Liver (tissue), 3 donors: Measurements from ENCODE around the gene SLIT3.

ENCODE experiments used
- EGR1 ChIP-seq, 2 donors: IDR thresholded peaks; 2 replicates each; pipeline ENCODE4 v1.6.1; 2016 to 2018; ENCODE audit warnings: antibody characterized with exemption in 2 of 2, low read depth in 2 of 2
- FOXA1 ChIP-seq: IDR thresholded peaks from 2 replicates; pipeline ENCODE4 v1.6.1; 2016; ENCODE audit warnings: antibody characterized with exemption
- GABPA ChIP-seq, 2 donors: IDR thresholded peaks in 1 of 2; conservative IDR thresholded peaks in 1 of 2; 2 replicates each; pipeline ENCODE4 v1.6.1; 2016; ENCODE audit warnings: antibody characterized with exemption in 2 of 2, mild to moderate bottlenecking in 1 of 2, moderate library complexity in 1 of 2
- JUND ChIP-seq, 2 donors: IDR thresholded peaks; 2 replicates each; pipeline ENCODE4 v1.6.1; 2016; ENCODE audit warnings: antibody characterized with exemption in 2 of 2
- RAD21 ChIP-seq, 2 donors: IDR thresholded peaks; 2 replicates each; pipeline ENCODE4 v1.6.1; 2016; ENCODE audit warnings: antibody characterized with exemption in 2 of 2, mild to moderate bottlenecking in 2 of 2
- REST ChIP-seq: IDR thresholded peaks from 2 replicates; pipeline ENCODE4 v1.6.1; 2016; ENCODE audit warnings: antibody characterized with exemption, mild to moderate bottlenecking
- TAF1 ChIP-seq: conservative IDR thresholded peaks from 2 replicates; pipeline ENCODE4 v1.6.1; 2016; ENCODE audit warnings: antibody characterized with exemption, mild to moderate bottlenecking
- YY1 ChIP-seq: IDR thresholded peaks from 2 replicates; pipeline ENCODE4 v1.6.1; 2016; ENCODE audit warnings: antibody characterized with exemption, mild to moderate bottlenecking
- TF ChIP-seq, protein P1 (sequence below): fragments of 150-350 bp; IDR thresholded peaks from 2 replicates; pipeline ENCODE4 v1.5.1; 2017; ENCODE audit warnings: improper control_type of control experiment, low read depth, low read length; ENCODE audit not compliant: missing input control
- donor health status: healthy.
- donor health status: healthy.

DNA sequence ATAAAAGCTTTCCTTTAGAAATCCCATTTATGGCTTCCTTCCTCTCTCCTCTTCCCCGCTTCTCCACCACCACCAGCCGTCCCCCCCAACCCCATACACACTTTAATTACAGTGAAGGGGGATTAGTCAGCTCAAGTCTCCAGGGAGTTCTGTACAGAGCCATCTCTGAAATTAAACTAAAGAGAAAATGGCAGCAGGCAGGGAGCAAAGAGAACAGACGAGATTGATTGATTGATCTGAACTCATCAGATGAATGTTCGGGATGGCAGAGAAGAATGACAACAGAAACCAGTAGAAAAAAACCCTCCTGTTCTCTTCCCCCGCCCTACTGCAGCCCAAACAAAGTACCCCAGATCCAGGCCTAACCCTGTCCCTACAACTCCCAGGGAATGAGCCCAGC is 480.1 kb downstream of the SLIT3 start:
- TF ChIP-seq YY1 (no peak), EGR1 (IDR thresholded peaks at IDR 0.05; ENCODE audit: low read depth in 2 of 2) (no peak), REST (no peak), FOXA1 (no peak), TAF1 (no peak), GABPA (IDR thresholded peaks at IDR 0.05 in 1 of 2, conservative IDR thresholded peaks at IDR 0.05 in 1 of 2) (no peak), JUND (IDR thresholded peaks at IDR 0.05) (no peak), RAD21 (IDR thresholded peaks at IDR 0.05) (no peak)
- TF ChIP-seq, protein P1, sequence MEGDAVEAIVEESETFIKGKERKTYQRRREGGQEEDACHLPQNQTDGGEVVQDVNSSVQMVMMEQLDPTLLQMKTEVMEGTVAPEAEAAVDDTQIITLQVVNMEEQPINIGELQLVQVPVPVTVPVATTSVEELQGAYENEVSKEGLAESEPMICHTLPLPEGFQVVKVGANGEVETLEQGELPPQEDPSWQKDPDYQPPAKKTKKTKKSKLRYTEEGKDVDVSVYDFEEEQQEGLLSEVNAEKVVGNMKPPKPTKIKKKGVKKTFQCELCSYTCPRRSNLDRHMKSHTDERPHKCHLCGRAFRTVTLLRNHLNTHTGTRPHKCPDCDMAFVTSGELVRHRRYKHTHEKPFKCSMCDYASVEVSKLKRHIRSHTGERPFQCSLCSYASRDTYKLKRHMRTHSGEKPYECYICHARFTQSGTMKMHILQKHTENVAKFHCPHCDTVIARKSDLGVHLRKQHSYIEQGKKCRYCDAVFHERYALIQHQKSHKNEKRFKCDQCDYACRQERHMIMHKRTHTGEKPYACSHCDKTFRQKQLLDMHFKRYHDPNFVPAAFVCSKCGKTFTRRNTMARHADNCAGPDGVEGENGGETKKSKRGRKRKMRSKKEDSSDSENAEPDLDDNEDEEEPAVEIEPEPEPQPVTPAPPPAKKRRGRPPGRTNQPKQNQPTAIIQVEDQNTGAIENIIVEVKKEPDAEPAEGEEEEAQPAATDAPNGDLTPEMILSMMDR: no peak
